Measurements from ENCODE around the gene ARF3. TPM values are rescaled to one million over a fixed set of nuclear protein-coding genes. Genes with fewer than 3 reads are reported as not detected.

Gene ARF3
- total and polyA plus RNA-seq, 2 of the 13 experiments (the other 11 are each of a cell fraction or from before 2014, with no cell fraction given): 53.8 to 57.9 TPM

DNA sequence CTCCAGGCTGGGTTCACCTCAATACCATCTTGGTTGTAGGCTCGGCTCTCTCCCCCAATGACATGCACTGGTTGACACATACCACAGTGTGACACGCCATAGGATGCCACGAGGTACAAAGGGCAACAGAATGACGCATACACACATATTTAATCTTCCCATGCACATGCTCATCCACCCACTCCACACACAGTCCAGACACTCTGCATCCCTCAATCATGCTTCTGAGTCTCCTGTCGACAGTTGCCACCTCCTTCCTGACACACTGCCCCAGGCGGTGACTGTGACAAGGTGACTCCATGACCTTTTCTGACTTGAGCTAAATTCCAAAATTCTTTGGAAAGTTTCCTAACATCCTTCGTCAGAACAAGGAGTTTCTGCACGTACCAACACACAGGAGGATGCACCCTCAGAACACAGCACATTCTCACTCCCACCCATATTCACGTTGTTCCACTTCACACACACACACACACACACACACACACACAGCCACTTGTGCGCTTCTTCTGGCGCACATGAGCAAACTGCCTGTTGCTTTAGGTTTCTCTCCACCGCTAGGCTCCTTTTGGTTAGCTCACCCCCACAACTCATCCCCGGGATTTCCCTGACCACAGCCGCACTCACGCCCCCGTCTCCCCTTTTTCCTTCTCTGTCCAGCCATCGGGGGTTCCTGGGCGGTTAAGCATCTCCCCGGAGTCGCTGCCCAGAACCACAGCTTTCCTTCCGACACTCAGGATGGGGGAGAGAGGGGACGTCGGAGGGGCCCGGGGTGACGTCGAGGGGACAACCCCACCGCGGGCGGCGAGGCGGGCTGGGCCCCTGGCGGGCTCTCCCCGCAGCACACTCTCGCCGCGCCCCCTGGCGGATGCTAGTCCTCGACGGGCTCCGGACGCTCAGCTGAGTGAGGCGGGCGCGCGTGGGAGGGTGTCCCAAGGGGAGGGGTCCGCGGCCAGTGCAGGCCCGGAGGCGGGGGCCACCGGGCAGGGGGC is 20.3 kb upstream of the ARF3 start:
- 0 out of 2 replicates have a peak overlapping the region, but pooled peaks have one; percentile 70 for H3K4me2 ChIP-seq (ENCODE audit: low read depth, low read length)
- H2AFZ ChIP-seq (ENCODE audit: low read length): no peak overlapping the region
- H4K20me1 ChIP-seq (ENCODE audit: insufficient read depth, low read length): peaks cover 9% of the 10 kb centered on the region; the same call in 1 of the 2 replicates
- ATAC-seq: peak; percentile 65
- no peak overlapping the region for H3K27ac ChIP-seq (ENCODE audit: extremely low read length, insufficient read depth, low read length)
- intact Hi-C loops (cut with micrococcal nuclease; ENCODE audit: unreplicated experiment) (no loop called here), in situ Hi-C loops (cut with HindIII; ENCODE audit: extremely low pct_ligation_motif_present, low pct_unique_long_range_greater_than_20kb) (no loop called here)
- no TSS peak for BruUV-seq (replicated peaks)
- H3K9ac ChIP-seq (ENCODE audit: insufficient read depth, low read depth, low read length): no peak overlapping the region
- FAIRE-seq: no peak
- ChIA-PET POLR2A (no interaction called here), CTCF (ENCODE audit: low intra/inter-chr PET ratio, low total read pairs) (interaction anchor here (1.2 kb wide), 2 partner anchors 11 to 19 kb away, joined by 3 to 4 read pairs; no protein-coding TSS in a partner anchor)
- peaks cover 63% of the 10 kb centered on the region for H3K4me1 ChIP-seq (ENCODE audit: insufficient read depth, low read length)
- H3K79me2 ChIP-seq (ENCODE audit: insufficient read depth, low read length): no peaks in the 10 kb centered on the region
- H3K36me3 ChIP-seq (replicated peaks in 1 of 2; ENCODE audit: control insufficient read depth in 1 of 2, insufficient read depth in 2 of 2, low read length in 2 of 2): no peaks in the 10 kb centered on the region
- peaks cover 30 to 79% of the 10 kb centered on the region in 2 experiments for H3K27me3 ChIP-seq (ENCODE audit: control insufficient read depth in 1 of 2, insufficient read depth in 2 of 2, low read length in 2 of 2)
- WGBS (ENCODE audit: low lambda C conversion rate): 27% methylated on average over 33 of the region's 50 CpGs
- DNase-seq (ENCODE audit: low spot score): peak; percentile 59
- no peaks in the 10 kb centered on the region for H3K9me3 ChIP-seq (ENCODE audit: low read length)
- H3K4me3 ChIP-seq (replicated peaks in 1 of 3; ENCODE audit: insufficient read depth in 1 of 3, low read depth in 2 of 3, low read length in 3 of 3): peak overlapping the region; percentile 4 to 69 (median 30); a peak in 3 of 6 replicates
- TF ChIP-seq ZNF512 (CRISPR knock-in tag; IDR thresholded peaks at IDR 0.05) (0 out of 2 replicates have a peak, but pooled peaks have one; percentile 37), KMT2A (CRISPR knock-in tag; IDR thresholded peaks at IDR 0.05) (0 out of 2 replicates have a peak, but pooled peaks have one; percentile 27), ZFP1 (CRISPR knock-in tag; IDR thresholded peaks at IDR 0.05) (no peak), ZNF737 (CRISPR knock-in tag; IDR thresholded peaks at IDR 0.05; ENCODE audit: borderline replicate concordance) (no peak), NCOR1 (IDR thresholded peaks at IDR 0.05; ENCODE audit: borderline replicate concordance, low read length) (no peak), TFDP1 (CRISPR knock-in tag; IDR thresholded peaks at IDR 0.05; ENCODE audit: borderline replicate concordance) (peak; percentile 42; the same call in 1 of the 2 replicates), FIP1L1 (IDR thresholded peaks at IDR 0.05; ENCODE audit: borderline replicate concordance, insufficient read depth, low read depth, low read length) (no peak), NFE2L2 (IDR thresholded peaks at IDR 0.05; ENCODE audit: low read length) (no peak), ZNF777 (CRISPR knock-in tag; IDR thresholded peaks at IDR 0.05) (peak; percentile 98), ZNF225 (CRISPR knock-in tag; IDR thresholded peaks at IDR 0.05) (no peak), ZMYM3 (CRISPR knock-in tag; IDR thresholded peaks at IDR 0.05) (no peak), ZNF543 (CRISPR knock-in tag; IDR thresholded peaks at IDR 0.05) (no peak), ZKSCAN8 (CRISPR knock-in tag; IDR thresholded peaks at IDR 0.05; ENCODE audit: borderline replicate concordance) (no peak), IRF9 (CRISPR knock-in tag; IDR thresholded peaks at IDR 0.05; ENCODE audit: borderline replicate concordance) (no peak), JUN (CRISPR knock-in tag; IDR thresholded peaks at IDR 0.05) (no peak), ZNF768 (CRISPR knock-in tag; IDR thresholded peaks at IDR 0.05) (no peak), HNRNPK (IDR thresholded peaks at IDR 0.05; ENCODE audit: low read depth, low read length, poor library complexity, severe bottlenecking) (no peak), ZBTB21 (CRISPR knock-in tag; IDR thresholded peaks at IDR 0.05) (peak; percentile 39; the same call in 1 of the 2 replicates), TFAP4 (IDR thresholded peaks at IDR 0.05; ENCODE audit: borderline replicate concordance, low read depth) (peak; percentile 17; the same call in 1 of the 2 replicates)

All from HepG2 (cell line).